ENCODE results near the gene RAB37. TPM values are rescaled to one million over a fixed set of nuclear protein-coding genes. Genes with fewer than 3 reads are reported as not detected.

Gene RAB37
- total and polyA plus RNA-seq, 2 of the 13 experiments (the other 11 are each of a cell fraction or from before 2014, with no cell fraction given), result 0.91 to 3.7 TPM

DNA sequence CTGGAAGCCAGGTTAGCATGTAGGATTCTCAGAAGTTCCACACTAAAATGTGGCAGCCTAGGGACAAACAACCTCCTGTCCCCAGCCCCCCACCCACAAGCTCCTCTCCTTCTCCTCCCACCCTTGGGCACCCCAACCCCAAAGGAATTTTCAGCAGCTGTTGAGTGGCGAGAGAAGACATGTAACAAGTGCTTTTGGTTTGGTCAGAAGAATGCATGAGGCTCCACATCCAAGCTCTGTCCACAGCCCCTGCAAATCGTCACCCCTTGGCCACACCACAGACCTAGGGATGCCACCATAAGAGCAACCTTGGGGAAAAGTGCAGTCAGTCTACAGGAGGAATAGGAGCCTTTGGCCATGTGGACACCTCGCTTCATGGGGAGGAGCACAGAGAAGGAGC, 11.9 kb upstream of the RAB37 start:
- Histone ChIP-seq H3K4me3 (replicated peaks in 1 of 3; ENCODE audit: insufficient read depth in 1 of 3, low read depth in 2 of 3, low read length in 3 of 3) (no peak overlapping the region), H3K4me1 (ENCODE audit: insufficient read depth, low read length) (no peaks in the 10 kb centered on the region), H3K36me3 (replicated peaks in 1 of 2; ENCODE audit: control insufficient read depth in 1 of 2, insufficient read depth in 2 of 2, low read length in 2 of 2) (no peaks in the 10 kb centered on the region), H3K79me2 (ENCODE audit: insufficient read depth, low read length) (no peaks in the 10 kb centered on the region), H3K9me3 (ENCODE audit: low read length) (peaks cover 9% of the 10 kb centered on the region; the same call in 1 of the 2 replicates), H4K20me1 (ENCODE audit: insufficient read depth, low read length) (no peaks in the 10 kb centered on the region), H3K27ac (ENCODE audit: extremely low read length, insufficient read depth, low read length) (no peak overlapping the region), H3K4me2 (ENCODE audit: low read depth, low read length) (no peak overlapping the region), H2AFZ (ENCODE audit: low read length) (no peak overlapping the region), H3K9ac (ENCODE audit: insufficient read depth, low read depth, low read length) (no peak overlapping the region), H3K27me3 (ENCODE audit: control insufficient read depth in 1 of 2, insufficient read depth in 2 of 2, low read length in 2 of 2) (peaks cover 2 to 8% of the 10 kb centered on the region in 2 experiments; a peak in 2 of 5 replicates)
- WGBS (ENCODE audit: low lambda C conversion rate), result 18% methylated on average over 3 of the region's 3 CpGs
- in situ Hi-C loops (cut with HindIII; ENCODE audit: extremely low pct_ligation_motif_present, low pct_unique_long_range_greater_than_20kb), result no loop called here
- ATAC-seq (no peak), DNase-seq (ENCODE audit: low spot score) (no peak), FAIRE-seq (no peak)
- intact Hi-C loops (cut with micrococcal nuclease; ENCODE audit: unreplicated experiment), result no loop called here
- TF ChIP-seq, protein P1, sequence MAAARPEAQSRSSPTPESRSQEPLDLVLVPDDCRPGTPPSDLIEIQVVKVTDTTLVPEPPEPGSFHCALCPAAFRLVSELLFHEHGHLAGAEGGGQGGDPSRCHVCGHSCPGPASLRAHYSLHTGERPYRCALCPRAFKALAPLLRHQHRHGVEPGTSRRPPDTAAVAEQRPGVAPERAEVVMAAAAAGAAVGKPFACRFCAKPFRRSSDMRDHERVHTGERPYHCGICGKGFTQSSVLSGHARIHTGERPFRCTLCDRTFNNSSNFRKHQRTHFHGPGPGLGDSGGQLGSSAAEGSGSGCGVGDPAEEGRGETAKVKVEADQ (CRISPR knock-in tag; IDR thresholded peaks at IDR 0.05; ENCODE audit: borderline replicate concordance), result no peak
- TF ChIP-seq SIN3B (IDR thresholded peaks at IDR 0.05; ENCODE audit: low read length), result no peak
- no peak for TF ChIP-seq ZBTB7B (CRISPR knock-in tag; IDR thresholded peaks at IDR 0.05)
- TF ChIP-seq ZNF709 (CRISPR knock-in tag; IDR thresholded peaks at IDR 0.05), result no peak
- TF ChIP-seq, protein P2, sequence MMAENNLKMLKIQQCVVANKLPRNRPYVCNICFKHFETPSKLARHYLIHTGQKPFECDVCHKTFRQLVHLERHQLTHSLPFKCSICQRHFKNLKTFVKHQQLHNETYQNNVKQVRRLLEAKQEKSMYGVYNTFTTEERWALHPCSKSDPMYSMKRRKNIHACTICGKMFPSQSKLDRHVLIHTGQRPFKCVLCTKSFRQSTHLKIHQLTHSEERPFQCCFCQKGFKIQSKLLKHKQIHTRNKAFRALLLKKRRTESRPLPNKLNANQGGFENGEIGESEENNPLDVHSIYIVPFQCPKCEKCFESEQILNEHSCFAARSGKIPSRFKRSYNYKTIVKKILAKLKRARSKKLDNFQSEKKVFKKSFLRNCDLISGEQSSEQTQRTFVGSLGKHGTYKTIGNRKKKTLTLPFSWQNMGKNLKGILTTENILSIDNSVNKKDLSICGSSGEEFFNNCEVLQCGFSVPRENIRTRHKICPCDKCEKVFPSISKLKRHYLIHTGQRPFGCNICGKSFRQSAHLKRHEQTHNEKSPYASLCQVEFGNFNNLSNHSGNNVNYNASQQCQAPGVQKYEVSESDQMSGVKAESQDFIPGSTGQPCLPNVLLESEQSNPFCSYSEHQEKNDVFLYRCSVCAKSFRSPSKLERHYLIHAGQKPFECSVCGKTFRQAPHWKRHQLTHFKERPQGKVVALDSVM (CRISPR knock-in tag; IDR thresholded peaks at IDR 0.05), result no peak
- TF ChIP-seq ZNF251 (CRISPR knock-in tag; IDR thresholded peaks at IDR 0.05), result no peak
- TF ChIP-seq TBL1XR1 (IDR thresholded peaks at IDR 0.05; ENCODE audit: borderline replicate concordance, low read length, partially characterized antibody), result no peak
- no peak for TF ChIP-seq ZBTB38 (CRISPR knock-in tag; IDR thresholded peaks at IDR 0.05)
- TF ChIP-seq, protein P3, sequence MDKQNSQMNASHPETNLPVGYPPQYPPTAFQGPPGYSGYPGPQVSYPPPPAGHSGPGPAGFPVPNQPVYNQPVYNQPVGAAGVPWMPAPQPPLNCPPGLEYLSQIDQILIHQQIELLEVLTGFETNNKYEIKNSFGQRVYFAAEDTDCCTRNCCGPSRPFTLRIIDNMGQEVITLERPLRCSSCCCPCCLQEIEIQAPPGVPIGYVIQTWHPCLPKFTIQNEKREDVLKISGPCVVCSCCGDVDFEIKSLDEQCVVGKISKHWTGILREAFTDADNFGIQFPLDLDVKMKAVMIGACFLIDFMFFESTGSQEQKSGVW (CRISPR knock-in tag; IDR thresholded peaks at IDR 0.05; ENCODE audit: borderline replicate concordance), result no peak
- no peak for TF ChIP-seq SOX6 (IDR thresholded peaks at IDR 0.05)
- TF ChIP-seq SOX6 (CRISPR knock-in tag; IDR thresholded peaks at IDR 0.05), result no peak
- TF ChIP-seq TEAD3 (CRISPR knock-in tag; optimal IDR thresholded peaks at IDR 0.05; ENCODE audit: borderline replicate concordance), result no peak
- no peak for TF ChIP-seq MZF1 (CRISPR knock-in tag; IDR thresholded peaks at IDR 0.05; ENCODE audit: borderline replicate concordance)
- TF ChIP-seq, protein P4, sequence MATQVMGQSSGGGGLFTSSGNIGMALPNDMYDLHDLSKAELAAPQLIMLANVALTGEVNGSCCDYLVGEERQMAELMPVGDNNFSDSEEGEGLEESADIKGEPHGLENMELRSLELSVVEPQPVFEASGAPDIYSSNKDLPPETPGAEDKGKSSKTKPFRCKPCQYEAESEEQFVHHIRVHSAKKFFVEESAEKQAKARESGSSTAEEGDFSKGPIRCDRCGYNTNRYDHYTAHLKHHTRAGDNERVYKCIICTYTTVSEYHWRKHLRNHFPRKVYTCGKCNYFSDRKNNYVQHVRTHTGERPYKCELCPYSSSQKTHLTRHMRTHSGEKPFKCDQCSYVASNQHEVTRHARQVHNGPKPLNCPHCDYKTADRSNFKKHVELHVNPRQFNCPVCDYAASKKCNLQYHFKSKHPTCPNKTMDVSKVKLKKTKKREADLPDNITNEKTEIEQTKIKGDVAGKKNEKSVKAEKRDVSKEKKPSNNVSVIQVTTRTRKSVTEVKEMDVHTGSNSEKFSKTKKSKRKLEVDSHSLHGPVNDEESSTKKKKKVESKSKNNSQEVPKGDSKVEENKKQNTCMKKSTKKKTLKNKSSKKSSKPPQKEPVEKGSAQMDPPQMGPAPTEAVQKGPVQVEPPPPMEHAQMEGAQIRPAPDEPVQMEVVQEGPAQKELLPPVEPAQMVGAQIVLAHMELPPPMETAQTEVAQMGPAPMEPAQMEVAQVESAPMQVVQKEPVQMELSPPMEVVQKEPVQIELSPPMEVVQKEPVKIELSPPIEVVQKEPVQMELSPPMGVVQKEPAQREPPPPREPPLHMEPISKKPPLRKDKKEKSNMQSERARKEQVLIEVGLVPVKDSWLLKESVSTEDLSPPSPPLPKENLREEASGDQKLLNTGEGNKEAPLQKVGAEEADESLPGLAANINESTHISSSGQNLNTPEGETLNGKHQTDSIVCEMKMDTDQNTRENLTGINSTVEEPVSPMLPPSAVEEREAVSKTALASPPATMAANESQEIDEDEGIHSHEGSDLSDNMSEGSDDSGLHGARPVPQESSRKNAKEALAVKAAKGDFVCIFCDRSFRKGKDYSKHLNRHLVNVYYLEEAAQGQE (IDR thresholded peaks at IDR 0.05; ENCODE audit: borderline replicate concordance in 1 of 2, low read depth in 1 of 2, low read length in 2 of 2), result no peak
- TF ChIP-seq ZBTB7A (CRISPR knock-in tag; IDR thresholded peaks at IDR 0.05), result no peak
- no TSS peak for BruUV-seq (replicated peaks)
- POLR2A ChIA-PET, result no interaction called here
- CTCF ChIA-PET (ENCODE audit: low intra/inter-chr PET ratio, low total read pairs), result no interaction called here

Measured in HepG2 (cell line).